Natural killer cell (primary cell): ENCODE results near the gene SLC44A4. TPM values are rescaled to one million over a fixed set of nuclear protein-coding genes. Genes with fewer than 3 reads are reported as not detected.

Experiments used
- ATAC-seq, 3 donors: fragments of 150-1000 bp in 2 of 3; fragments of 200-7000 bp in 1 of 3; cut with Tn5 transposase; 1 replicate in 1 of 3; 2 replicates in 2 of 3; pipeline ENCODE4 v1.10.0; 2021; ENCODE audit warnings: mild to moderate bottlenecking in 2 of 3, moderate library complexity in 2 of 3
- DNase-seq, 2 donors: peaks; one replicate each; pipeline versions ENCODE4 v3.0.0 to v3.0.0-alpha.2; 2013 to 2021; ENCODE audit warnings: mixed read lengths in 1 of 2
- H3K27ac ChIP-seq: one replicate; pipeline ENCODE4 v1.5.1; 2013; ENCODE audit warnings: mild to moderate bottlenecking, low read length
- H3K27me3 ChIP-seq: one replicate; pipeline ENCODE4 v1.6.1; 2013; ENCODE audit warnings: low read length; ENCODE audit not compliant: control insufficient read depth, insufficient read depth
- H3K36me3 ChIP-seq: one replicate; pipeline ENCODE4 v1.6.1; 2013; ENCODE audit warnings: low read length; ENCODE audit not compliant: control insufficient read depth, insufficient read depth
- H3K4me1 ChIP-seq: one replicate; pipeline ENCODE4 v1.6.1; 2013; ENCODE audit warnings: low read length; ENCODE audit not compliant: control insufficient read depth, insufficient read depth
- H3K4me3 ChIP-seq: one replicate; pipeline ENCODE4 v1.5.1; 2013; ENCODE audit warnings: low read length
- H3K9me3 ChIP-seq: one replicate; pipeline ENCODE4 v1.6.1; 2013; ENCODE audit warnings: low read length; ENCODE audit not compliant: control insufficient read depth, insufficient read depth
- H3K27ac Mint-ChIP-seq, 2 donors: one replicate each; pipeline ENCODE4 v1.8.0; 2022; ENCODE audit warnings: mild to moderate bottlenecking in 2 of 2, mixed read lengths in 2 of 2, moderate library complexity in 1 of 2
- H3K27me3 Mint-ChIP-seq, 2 donors: one replicate each; pipeline ENCODE4 v1.8.0; 2022; ENCODE audit warnings: low read depth in 2 of 2, mixed read lengths in 2 of 2
- H3K36me3 Mint-ChIP-seq: one replicate; pipeline ENCODE4 v1.8.0; 2022; ENCODE audit warnings: mixed read lengths
- H3K4me1 Mint-ChIP-seq, 2 donors: one replicate each; pipeline ENCODE4 v1.8.0; 2022; ENCODE audit warnings: mixed read lengths in 2 of 2
- H3K4me3 Mint-ChIP-seq: one replicate; pipeline ENCODE4 v1.8.0; 2022; ENCODE audit warnings: mild to moderate bottlenecking, moderate library complexity, mixed read lengths
- H3K9me3 Mint-ChIP-seq, 2 donors: one replicate each; pipeline ENCODE4 v1.8.0; 2022; ENCODE audit warnings: mixed read lengths in 2 of 2
- WGBS: methylation state at CpG from one replicate; pipeline ENCODE4 v1.1.7; 2013; ENCODE audit warnings: missing lambda C conversion rate; ENCODE audit not compliant: insufficient coverage; 5-methylcytosine and 5-hydroxymethylcytosine counted together
- intact Hi-C: fragments of 100-400 bp; cut with micrococcal nuclease; formaldehyde crosslinking; loops from one replicate; pipeline ENCODE4 v1.14.2; 2022
- total RNA-seq, 4 donors: library from RNA; stranded (reverse); fragments of 120-200 nt in 1 of 4; gene quantifications; one replicate each; pipeline versions ENCODE4 v1.2.3 to v1.2.4, GENCODE V29; 2013 to 2022
- TF ChIP-seq, protein P1 (sequence below): fragments of 200-600 bp; IDR thresholded peaks from one replicate; pipeline ENCODE4 v1.8.0; 2022; ENCODE audit warnings: antibody characterized with exemption

The SLC44A4 gene
- total RNA-seq, 3 donors from 2014 or later (not counting 1 experiment from before 2014, with no cell fraction given): 0.48 TPM; not detected in 2

DNA sequence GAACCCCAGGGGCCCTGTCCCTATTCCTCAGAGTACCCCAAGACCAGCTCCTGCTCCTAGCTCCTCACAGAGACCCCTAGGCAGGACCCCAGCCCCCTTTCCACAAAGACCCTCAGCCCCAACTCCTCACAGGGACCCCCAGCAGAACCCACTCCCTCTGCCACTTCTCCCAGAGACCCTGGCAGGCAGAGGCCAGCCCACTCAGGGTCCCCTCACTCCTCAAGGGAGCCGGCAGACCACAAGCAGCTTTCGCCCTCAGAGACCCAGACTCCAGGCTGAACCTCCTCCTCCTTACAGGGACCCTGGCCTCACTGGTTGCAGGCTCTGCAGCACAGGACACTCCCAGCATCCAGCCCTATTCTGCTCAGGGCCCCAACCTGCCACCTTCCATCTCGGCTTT lies 575 bp downstream of the SLC44A4 start:
- Mint-ChIP-seq H3K36me3 (peaks cover 10% of the 10 kb centered on the region), H3K27me3 (no peaks in the 10 kb centered on the region), H3K9me3 (no peaks in the 10 kb centered on the region), H3K27ac (peak overlapping the region in 1 of 2 donors; percentile 18), H3K4me1 (peaks cover 0 to 10% of the 10 kb centered on the region in 2 donors), H3K4me3 (no peak overlapping the region)
- DNase-seq (no peak), ATAC-seq (no peak)
- Histone ChIP-seq H3K27ac (no peak overlapping the region), H3K4me1 (no peaks in the 10 kb centered on the region), H3K4me3 (no peak overlapping the region), H3K27me3 (no peaks in the 10 kb centered on the region), H3K9me3 (no peaks in the 10 kb centered on the region), H3K36me3 (peaks cover 35% of the 10 kb centered on the region)
- WGBS: 87% methylated on average over 3 of the region's 3 CpGs
- intact Hi-C loops: no loop called here
- TF ChIP-seq, protein P1, sequence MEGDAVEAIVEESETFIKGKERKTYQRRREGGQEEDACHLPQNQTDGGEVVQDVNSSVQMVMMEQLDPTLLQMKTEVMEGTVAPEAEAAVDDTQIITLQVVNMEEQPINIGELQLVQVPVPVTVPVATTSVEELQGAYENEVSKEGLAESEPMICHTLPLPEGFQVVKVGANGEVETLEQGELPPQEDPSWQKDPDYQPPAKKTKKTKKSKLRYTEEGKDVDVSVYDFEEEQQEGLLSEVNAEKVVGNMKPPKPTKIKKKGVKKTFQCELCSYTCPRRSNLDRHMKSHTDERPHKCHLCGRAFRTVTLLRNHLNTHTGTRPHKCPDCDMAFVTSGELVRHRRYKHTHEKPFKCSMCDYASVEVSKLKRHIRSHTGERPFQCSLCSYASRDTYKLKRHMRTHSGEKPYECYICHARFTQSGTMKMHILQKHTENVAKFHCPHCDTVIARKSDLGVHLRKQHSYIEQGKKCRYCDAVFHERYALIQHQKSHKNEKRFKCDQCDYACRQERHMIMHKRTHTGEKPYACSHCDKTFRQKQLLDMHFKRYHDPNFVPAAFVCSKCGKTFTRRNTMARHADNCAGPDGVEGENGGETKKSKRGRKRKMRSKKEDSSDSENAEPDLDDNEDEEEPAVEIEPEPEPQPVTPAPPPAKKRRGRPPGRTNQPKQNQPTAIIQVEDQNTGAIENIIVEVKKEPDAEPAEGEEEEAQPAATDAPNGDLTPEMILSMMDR: no peak

DNA sequence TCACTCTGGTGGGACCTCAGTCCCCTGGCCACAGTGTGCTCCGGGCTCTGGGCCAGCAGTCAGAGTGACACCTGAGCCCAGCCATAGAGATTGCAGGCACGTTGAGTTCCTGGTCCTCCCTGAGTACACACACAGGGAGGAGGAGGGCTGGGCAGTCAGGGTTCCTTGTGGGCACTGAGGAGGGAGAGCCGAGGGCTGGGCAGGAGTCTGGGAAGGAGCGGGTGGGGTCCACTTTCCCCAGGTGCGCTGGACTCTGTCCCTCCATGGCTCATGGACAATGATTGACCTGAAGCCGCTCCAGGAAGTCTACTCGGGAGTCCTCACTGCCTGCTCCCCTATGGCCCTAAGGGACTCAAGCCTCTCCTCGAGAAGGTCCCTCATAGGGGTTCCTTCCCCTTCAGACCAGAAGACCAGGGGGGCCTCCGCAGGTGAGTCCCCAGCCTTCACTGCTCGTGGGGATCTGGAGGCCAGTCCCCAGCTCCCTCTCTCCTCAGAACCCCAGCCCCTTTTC lies 1.1 kb downstream of the SLC44A4 start:
- peaks cover 29% of the 10 kb centered on the region for H3K36me3 ChIP-seq
- no peak overlapping the region for H3K27ac ChIP-seq
- H3K9me3 ChIP-seq: no peaks in the 10 kb centered on the region
- H3K4me3 ChIP-seq: no peak overlapping the region
- Mint-ChIP-seq H3K4me1 (peaks cover 0 to 10% of the 10 kb centered on the region in 2 donors), H3K27me3 (no peaks in the 10 kb centered on the region), H3K36me3 (peaks cover 10% of the 10 kb centered on the region), H3K27ac (peak overlapping the region in 1 of 2 donors; percentile 18), H3K4me3 (no peak overlapping the region), H3K9me3 (no peaks in the 10 kb centered on the region)
- WGBS: 89% methylated on average over 10 of the region's 10 CpGs
- H3K4me1 ChIP-seq: no peaks in the 10 kb centered on the region
- ATAC-seq (no peak), DNase-seq (no peak)
- no peaks in the 10 kb centered on the region for H3K27me3 ChIP-seq
- intact Hi-C loops: no loop called here
- TF ChIP-seq, protein P1: no peak

DNA sequence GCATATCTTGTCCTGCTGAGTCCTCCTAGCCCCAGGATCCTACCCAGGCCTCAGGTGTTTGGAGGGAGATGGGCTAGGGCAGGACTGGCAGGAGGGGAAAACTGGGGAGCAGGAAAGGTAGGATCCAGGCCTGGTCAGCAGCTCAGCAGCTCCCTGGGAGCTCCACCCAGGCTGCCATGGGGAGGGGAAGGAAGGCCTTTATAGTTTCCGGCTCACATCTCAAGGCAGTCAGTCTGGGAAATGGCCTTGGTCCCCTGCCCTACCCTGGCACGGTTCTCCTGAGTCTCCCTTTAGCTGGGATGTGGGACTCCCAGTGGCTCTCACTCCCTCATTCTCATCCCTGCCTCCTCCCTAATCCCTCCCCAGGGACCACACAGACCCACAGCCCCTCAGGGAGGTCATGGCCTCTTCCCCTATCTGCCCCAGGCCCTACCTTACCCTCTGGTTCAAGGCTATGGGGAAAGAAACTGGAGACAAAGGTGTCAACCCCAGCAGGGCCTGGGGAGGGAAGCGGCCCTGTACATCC lies 1.6 kb downstream of the SLC44A4 start:
- no peak for DNase-seq
- Histone ChIP-seq H3K36me3 (peaks cover 24% of the 10 kb centered on the region), H3K27me3 (no peaks in the 10 kb centered on the region), H3K4me3 (no peak overlapping the region), H3K27ac (no peak overlapping the region), H3K9me3 (no peaks in the 10 kb centered on the region), H3K4me1 (no peaks in the 10 kb centered on the region)
- H3K4me1 Mint-ChIP-seq: peaks cover 0 to 10% of the 10 kb centered on the region in 2 donors
- TF ChIP-seq, protein P1: no peak
- no peaks in the 10 kb centered on the region for H3K9me3 Mint-ChIP-seq
- no peak overlapping the region for H3K4me3 Mint-ChIP-seq
- ATAC-seq: no peak
- no peaks in the 10 kb centered on the region for H3K27me3 Mint-ChIP-seq
- H3K36me3 Mint-ChIP-seq: peaks cover 10% of the 10 kb centered on the region
- H3K27ac Mint-ChIP-seq: no peak overlapping the region
- 83% methylated on average over 3 of the region's 3 CpGs for WGBS
- intact Hi-C loops: no loop called here

DNA sequence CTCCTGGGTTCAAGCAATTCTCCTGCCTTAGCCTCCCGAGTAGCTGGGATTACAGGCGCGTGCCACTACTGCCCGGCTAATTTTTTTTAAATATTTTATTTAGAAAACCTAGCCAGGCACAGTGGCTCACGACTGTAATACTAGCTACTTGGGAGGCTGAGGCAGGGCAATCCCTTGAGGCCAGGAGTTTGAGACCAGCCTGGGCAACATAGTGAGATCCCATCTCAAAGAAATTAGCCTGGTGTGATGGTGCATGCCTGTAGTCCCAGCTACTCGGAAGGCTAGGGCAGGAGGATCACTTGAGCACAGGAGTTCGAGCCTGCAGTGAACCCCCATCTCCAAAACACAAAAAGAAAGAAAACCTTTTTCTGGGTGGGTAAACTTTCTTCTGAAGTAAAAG lies 2.4 kb downstream of the SLC44A4 start:
- no peak for DNase-seq
- intact Hi-C loops: no loop called here
- Histone ChIP-seq H3K9me3 (no peaks in the 10 kb centered on the region), H3K27me3 (no peaks in the 10 kb centered on the region), H3K4me1 (no peaks in the 10 kb centered on the region), H3K4me3 (no peak overlapping the region), H3K27ac (no peak overlapping the region), H3K36me3 (peaks cover 19% of the 10 kb centered on the region)
- no peak overlapping the region for H3K4me3 Mint-ChIP-seq
- H3K27me3 Mint-ChIP-seq: no peaks in the 10 kb centered on the region
- WGBS: 88% methylated on average over 6 of the region's 7 CpGs
- no peaks in the 10 kb centered on the region for H3K9me3 Mint-ChIP-seq
- TF ChIP-seq, protein P1: no peak
- H3K36me3 Mint-ChIP-seq: peaks cover 5% of the 10 kb centered on the region
- ATAC-seq: no peak
- H3K4me1 Mint-ChIP-seq: peaks cover 0 to 10% of the 10 kb centered on the region in 2 donors
- no peak overlapping the region for H3K27ac Mint-ChIP-seq
